Fibroblast of villous mesenchyme (primary cell): ENCODE results near the gene TMC8. TPM values are rescaled to one million over a fixed set of nuclear protein-coding genes. Genes with fewer than 3 reads are reported as not detected.

Experiments used
- DNase-seq: peaks from one replicate; pipeline ENCODE4 v3.0.0-alpha.2; 2010; ENCODE audit warnings: low read depth
- H3K4me3 ChIP-seq: 2 replicates; pipeline ENCODE4 v1.5.1; 2011; ENCODE audit warnings: low read depth, mild to moderate bottlenecking, low read length
- total RNA-seq: library from RNA; depleted of rRNA; stranded (reverse); fragments of >200 nt; gene quantifications from 2 replicates; pipeline ENCODE4 v1.2.3, GENCODE V29; 2012
- TF ChIP-seq, protein P1 (sequence below): IDR thresholded peaks from 2 replicates; pipeline ENCODE4 v1.5.1; 2012; ENCODE audit warnings: low read depth, mild to moderate bottlenecking, low read length; ENCODE audit not compliant: insufficient read depth

TMC8 gene
- total RNA-seq, 1 donor, result not detected

DNA sequence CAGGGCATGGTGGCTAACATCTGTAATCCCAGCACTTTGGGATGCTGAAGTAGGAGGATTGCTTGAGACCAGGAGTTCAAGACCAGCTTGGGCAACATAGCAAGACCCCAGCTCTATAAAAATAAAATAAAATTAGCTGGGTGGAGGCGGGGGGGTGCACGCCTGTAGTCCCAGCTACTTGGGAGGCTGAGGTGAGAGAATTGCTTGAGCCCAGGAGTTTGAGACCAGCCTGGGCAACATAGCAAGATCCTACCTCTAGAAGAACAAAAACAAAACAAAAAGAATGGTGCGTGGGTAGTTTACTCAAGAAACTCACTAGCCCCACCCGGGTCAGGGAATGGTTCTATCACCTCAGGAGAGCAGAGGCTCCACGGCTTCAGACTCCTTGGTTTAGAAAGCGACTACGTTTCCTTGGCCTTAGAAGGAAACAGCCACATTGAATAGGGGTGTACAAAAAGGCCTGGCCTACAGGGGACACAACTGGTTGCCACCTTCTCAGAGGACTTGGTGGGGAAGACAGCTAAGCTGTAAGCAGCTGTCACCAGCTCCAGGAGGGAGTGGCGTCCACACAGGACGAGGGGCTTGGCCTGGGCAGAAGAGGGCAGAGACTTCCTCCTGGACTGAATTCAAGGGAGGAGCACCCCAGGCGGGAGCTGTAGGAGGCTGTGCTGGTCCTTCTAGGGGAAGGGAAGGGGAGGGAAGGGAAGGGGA lies 55.6 kb downstream of the TMC8 start:
- TF ChIP-seq, protein P1, sequence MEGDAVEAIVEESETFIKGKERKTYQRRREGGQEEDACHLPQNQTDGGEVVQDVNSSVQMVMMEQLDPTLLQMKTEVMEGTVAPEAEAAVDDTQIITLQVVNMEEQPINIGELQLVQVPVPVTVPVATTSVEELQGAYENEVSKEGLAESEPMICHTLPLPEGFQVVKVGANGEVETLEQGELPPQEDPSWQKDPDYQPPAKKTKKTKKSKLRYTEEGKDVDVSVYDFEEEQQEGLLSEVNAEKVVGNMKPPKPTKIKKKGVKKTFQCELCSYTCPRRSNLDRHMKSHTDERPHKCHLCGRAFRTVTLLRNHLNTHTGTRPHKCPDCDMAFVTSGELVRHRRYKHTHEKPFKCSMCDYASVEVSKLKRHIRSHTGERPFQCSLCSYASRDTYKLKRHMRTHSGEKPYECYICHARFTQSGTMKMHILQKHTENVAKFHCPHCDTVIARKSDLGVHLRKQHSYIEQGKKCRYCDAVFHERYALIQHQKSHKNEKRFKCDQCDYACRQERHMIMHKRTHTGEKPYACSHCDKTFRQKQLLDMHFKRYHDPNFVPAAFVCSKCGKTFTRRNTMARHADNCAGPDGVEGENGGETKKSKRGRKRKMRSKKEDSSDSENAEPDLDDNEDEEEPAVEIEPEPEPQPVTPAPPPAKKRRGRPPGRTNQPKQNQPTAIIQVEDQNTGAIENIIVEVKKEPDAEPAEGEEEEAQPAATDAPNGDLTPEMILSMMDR, result no peak
- DNase-seq, result no peak
- peak overlapping the region; percentile 77 for H3K4me3 ChIP-seq

DNA sequence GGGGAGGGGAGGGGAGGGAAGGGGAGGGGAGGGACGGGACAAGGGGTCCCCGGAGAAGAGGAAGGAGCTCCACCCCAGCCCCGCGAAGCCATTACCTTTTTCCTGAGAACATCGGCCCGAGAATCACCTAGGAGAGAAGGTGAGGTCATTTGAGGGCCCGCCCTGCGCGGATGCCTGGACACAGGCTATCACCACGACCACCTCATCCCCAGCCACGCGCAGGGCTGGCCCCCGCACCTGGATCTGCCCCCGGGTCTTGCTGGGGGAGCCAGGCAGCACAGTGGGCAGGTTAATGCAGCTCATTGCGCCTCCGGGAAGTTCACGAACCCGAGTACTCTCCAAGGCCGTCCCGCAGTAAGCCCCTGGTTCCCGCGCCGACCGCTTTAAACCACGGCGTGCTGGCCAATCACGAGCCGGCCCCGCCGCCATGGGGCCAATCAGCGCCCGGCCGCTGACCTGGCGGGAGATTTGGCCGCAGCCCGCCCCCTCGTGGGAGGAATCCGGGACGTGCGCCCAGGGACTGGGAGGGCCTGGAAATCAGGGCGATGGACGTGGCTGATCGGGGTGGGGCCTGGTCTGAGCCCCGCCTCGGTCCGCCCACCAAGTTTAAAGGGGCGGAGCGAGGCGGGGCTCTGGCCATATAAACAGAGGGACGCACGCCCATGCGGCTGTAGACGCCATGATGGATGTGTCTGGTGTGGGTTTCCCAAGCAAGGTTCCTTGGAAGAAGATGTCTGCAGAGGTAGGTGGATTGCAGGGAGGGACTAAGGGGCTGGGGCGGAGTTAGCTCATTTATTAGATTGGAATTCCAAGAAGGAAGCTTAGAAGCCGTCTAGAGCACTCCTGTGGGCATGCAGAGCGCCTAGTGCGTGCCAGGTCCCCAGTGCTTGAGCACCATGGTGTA lies 56.4 kb downstream of the TMC8 start, which contains the start of the genes AFMID and TK1:
Gene AFMID (plus strand): TSS at position 671 of the 904 bp plus-strand sequence. CDS start 9 bp downstream, at position 680.
Gene TK1 (minus strand): TSS at position 361 of the 904 bp plus-strand sequence. CDS start 58 bp downstream, at position 303.
- TF ChIP-seq, protein P1, result peak; percentile 79
- peak; percentile 98 for DNase-seq
- H3K4me3 ChIP-seq, result peak within 1 kb of the TSS; percentile 77

Other genes starting within 250 kb of the TMC8 start
- gene TNRC6C, start 172.1 kb upstream of the TMC8 start, total RNA-seq, result 4.3 and 6.8 TPM in 2 replicates
- gene TMC6, start 2.0 kb upstream of the TMC8 start, total RNA-seq, result 4.2 and 5.2 TPM in 2 replicates
- gene C17orf99, start 15.6 kb downstream of the TMC8 start, total RNA-seq, result not detected in 2 replicates
- gene SYNGR2, start 37.8 kb downstream of the TMC8 start, total RNA-seq, result 10.6 and 16.0 TPM in 2 replicates
- 87.2 and 158 TPM in 2 replicates for gene TK1, start 56.3 kb downstream of the TMC8 start, total RNA-seq
- 19.0 and 21.6 TPM in 2 replicates for gene AFMID, start 56.6 kb downstream of the TMC8 start, total RNA-seq
- 39.0 and 50.1 TPM in 2 replicates for gene BIRC5, start 83.5 kb downstream of the TMC8 start, total RNA-seq
- not detected in 2 replicates for gene TMEM235, start 100.9 kb downstream of the TMC8 start, total RNA-seq
- 59.6 and 70.0 TPM in 2 replicates for gene SOCS3, start 229.3 kb downstream of the TMC8 start, total RNA-seq
- 30.9 and 35.4 TPM in 2 replicates for gene PGS1, start 247.9 kb downstream of the TMC8 start, total RNA-seq